IPS-18a (cell line): ENCODE measurements around the gene TSHZ2.

Source experiments
- H3K27ac ChIP-seq: one replicate; pipeline ENCODE4 v1.5.1; 2013; ENCODE audit warnings: low read length
- H3K27me3 ChIP-seq: one replicate; pipeline ENCODE4 v1.6.1; 2013; ENCODE audit warnings: mild to moderate bottlenecking, low read length; ENCODE audit not compliant: control insufficient read depth, insufficient read depth
- H3K36me3 ChIP-seq: one replicate; pipeline ENCODE4 v1.6.1; 2013; ENCODE audit warnings: low read depth, low read length; ENCODE audit not compliant: control insufficient read depth
- H3K4me1 ChIP-seq: one replicate; pipeline ENCODE4 v1.6.1; 2013; ENCODE audit warnings: low read depth, low read length; ENCODE audit not compliant: control insufficient read depth
- H3K4me3 ChIP-seq: one replicate; pipeline ENCODE4 v1.5.1; 2013; ENCODE audit warnings: low read length
- H3K9ac ChIP-seq: one replicate; pipeline ENCODE4 v1.6.1; 2013; ENCODE audit warnings: mild to moderate bottlenecking, low read length, moderate library complexity
- H3K9me3 ChIP-seq: one replicate; pipeline ENCODE4 v1.6.1; 2013; ENCODE audit warnings: low read depth, low read length; ENCODE audit not compliant: control insufficient read depth

TSHZ2 gene

DNA sequence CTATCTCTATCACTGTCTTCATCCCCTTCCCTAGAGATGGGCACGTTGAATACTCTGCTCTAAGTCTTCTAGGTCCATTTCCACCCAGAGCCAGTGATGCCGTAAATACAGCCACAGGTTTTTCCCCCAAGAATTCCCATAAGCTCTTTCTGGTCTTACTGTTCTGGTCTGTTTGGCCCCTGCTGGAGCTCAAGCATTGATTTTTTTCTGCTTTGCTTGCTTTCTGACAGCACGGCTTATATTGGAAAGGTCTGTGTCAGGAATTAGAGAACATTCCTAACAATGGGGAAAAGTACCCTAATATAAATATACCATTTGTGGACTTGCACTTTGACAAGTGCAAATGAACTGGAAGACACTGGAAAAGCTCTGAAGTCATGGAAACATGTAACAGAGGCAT, 302.6 kb downstream of the TSHZ2 start:
- H3K36me3 ChIP-seq: no peaks in the 10 kb centered on the region
- H3K9me3 ChIP-seq: no peaks in the 10 kb centered on the region
- no peak overlapping the region for H3K9ac ChIP-seq
- H3K27me3 ChIP-seq: no peaks in the 10 kb centered on the region
- no peaks in the 10 kb centered on the region for H3K4me1 ChIP-seq
- no peak overlapping the region for H3K4me3 ChIP-seq
- no peak overlapping the region for H3K27ac ChIP-seq

- H3K4me1 ChIP-seq: peaks cover 2% of the 10 kb centered on the region
- no peak overlapping the region for H3K4me3 ChIP-seq
- no peaks in the 10 kb centered on the region for H3K27me3 ChIP-seq
- no peak overlapping the region for H3K27ac ChIP-seq
- H3K36me3 ChIP-seq: no peaks in the 10 kb centered on the region
- H3K9me3 ChIP-seq: no peaks in the 10 kb centered on the region
- no peak overlapping the region for H3K9ac ChIP-seq
These were observed 304.0 kb downstream of the TSHZ2 start for GRCh38 chr20:53276143-53276542.

- Histone ChIP-seq H3K27ac (no peak overlapping the region), H3K9ac (no peak overlapping the region), H3K4me3 (no peak overlapping the region), H3K27me3 (no peaks in the 10 kb centered on the region), H3K9me3 (no peaks in the 10 kb centered on the region), H3K4me1 (peaks cover 25% of the 10 kb centered on the region), H3K36me3 (no peaks in the 10 kb centered on the region)
These were observed 306.4 kb downstream of the TSHZ2 start for GRCh38 chr20:53278555-53278954.

- Histone ChIP-seq H3K4me1 (peaks cover 35% of the 10 kb centered on the region), H3K36me3 (no peaks in the 10 kb centered on the region), H3K27me3 (no peaks in the 10 kb centered on the region), H3K27ac (no peak overlapping the region), H3K4me3 (no peak overlapping the region), H3K9me3 (no peaks in the 10 kb centered on the region), H3K9ac (no peak overlapping the region)
These were observed 307.6 kb downstream of the TSHZ2 start for GRCh38 chr20:53279735-53280134.

- Histone ChIP-seq H3K36me3 (no peaks in the 10 kb centered on the region), H3K27me3 (no peaks in the 10 kb centered on the region), H3K27ac (no peak overlapping the region)
These were observed 309.5 kb downstream of the TSHZ2 start for GRCh38 chr20:53281557-53282117.

GRCh38 chr20:53282217-53282955, 310.2 kb downstream of the TSHZ2 start:
- no peak overlapping the region for H3K9ac ChIP-seq
- peak overlapping the region; percentile 20 for H3K4me3 ChIP-seq
- no peaks in the 10 kb centered on the region for H3K27me3 ChIP-seq

More at GRCh38 chr20:53281557-53282117, 309.5 kb downstream of the TSHZ2 start:
- Histone ChIP-seq H3K9me3 (no peaks in the 10 kb centered on the region), H3K9ac (no peak overlapping the region), H3K4me1 (peaks cover 35% of the 10 kb centered on the region), H3K4me3 (peak overlapping the region; percentile 16)

GRCh38 chr20:53283011-53283410, 310.9 kb downstream of the TSHZ2 start:
- no peak overlapping the region for H3K27ac ChIP-seq
- no peaks in the 10 kb centered on the region for H3K36me3 ChIP-seq
- H3K9ac ChIP-seq: no peak overlapping the region
- H3K9me3 ChIP-seq: no peaks in the 10 kb centered on the region
- peaks cover 35% of the 10 kb centered on the region for H3K4me1 ChIP-seq
- H3K4me3 ChIP-seq: peak overlapping the region; percentile 20
- no peaks in the 10 kb centered on the region for H3K27me3 ChIP-seq

More at GRCh38 chr20:53282217-53282955, 310.2 kb downstream of the TSHZ2 start:
- no peaks in the 10 kb centered on the region for H3K36me3 ChIP-seq
- H3K27ac ChIP-seq: no peak overlapping the region
- no peaks in the 10 kb centered on the region for H3K9me3 ChIP-seq
- peaks cover 35% of the 10 kb centered on the region for H3K4me1 ChIP-seq

DNA sequence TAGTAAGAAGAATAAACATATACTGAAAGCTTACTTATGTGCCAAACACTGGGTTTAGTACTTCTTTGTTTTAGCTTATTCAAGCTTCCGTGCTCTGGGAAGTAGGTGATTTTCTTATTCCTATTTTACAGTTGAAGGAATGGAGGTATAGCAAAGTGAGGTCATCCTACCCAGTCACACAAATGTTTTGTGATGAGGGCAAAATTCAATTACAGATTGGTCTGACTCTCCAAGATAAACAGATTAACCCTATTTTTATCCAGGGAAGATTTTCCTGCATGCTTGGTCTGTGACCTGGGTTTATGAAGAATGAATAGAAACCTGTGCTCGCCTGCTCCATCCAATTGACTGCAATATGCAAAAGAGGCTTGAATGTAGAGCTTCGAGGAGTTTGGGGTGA, 311.4 kb downstream of the TSHZ2 start:
- Histone ChIP-seq H3K36me3 (no peaks in the 10 kb centered on the region), H3K9me3 (no peaks in the 10 kb centered on the region), H3K9ac (no peak overlapping the region), H3K27ac (no peak overlapping the region), H3K4me3 (no peak overlapping the region), H3K4me1 (peaks cover 35% of the 10 kb centered on the region), H3K27me3 (no peaks in the 10 kb centered on the region)

DNA sequence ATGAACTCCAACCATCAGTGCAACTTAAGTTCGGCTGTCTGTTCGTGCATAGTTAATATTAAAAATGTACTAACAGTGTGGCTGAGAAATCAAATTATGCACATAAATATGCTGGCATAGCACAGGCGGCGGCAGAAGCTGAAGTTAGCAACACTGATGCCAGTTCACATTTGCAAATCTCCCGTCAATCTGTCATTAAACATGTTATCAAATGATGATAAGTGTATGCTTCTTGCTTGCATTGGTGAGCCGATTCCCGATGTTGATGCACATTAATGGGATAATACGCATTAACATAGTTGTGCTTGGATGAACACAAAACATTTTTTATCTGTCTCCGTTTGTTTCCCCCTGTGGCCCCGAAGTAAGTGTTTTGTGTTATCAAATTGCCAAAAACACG, 312.1 kb downstream of the TSHZ2 start:
- no peaks in the 10 kb centered on the region for H3K27me3 ChIP-seq
- H3K27ac ChIP-seq: no peak overlapping the region

DNA sequence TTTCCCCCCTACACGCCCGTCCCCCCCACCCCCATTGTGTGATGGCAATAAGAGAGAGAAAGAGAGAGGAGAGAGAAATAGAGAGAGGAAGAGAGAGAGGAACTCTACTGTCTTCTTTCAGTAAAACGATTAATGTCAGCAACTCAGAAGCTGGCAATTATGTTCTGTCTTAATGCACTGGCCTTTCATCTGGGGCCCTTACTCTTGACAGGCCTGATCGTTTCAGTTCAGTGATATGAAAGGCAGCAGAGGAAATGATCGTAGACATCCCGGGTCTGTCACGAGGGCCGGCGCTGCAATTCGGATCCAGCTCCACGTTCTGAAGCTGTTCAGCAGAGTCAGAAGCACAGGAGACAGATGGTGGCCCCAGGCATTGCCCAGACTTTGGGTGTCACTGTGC, 312.5 kb downstream of the TSHZ2 start:
- Histone ChIP-seq H3K36me3 (no peaks in the 10 kb centered on the region), H3K4me3 (no peak overlapping the region), H3K9me3 (no peaks in the 10 kb centered on the region), H3K9ac (no peak overlapping the region), H3K27me3 (no peaks in the 10 kb centered on the region), H3K27ac (no peak overlapping the region), H3K4me1 (peaks cover 35% of the 10 kb centered on the region)

More for the DNA sequence above, 312.1 kb downstream of the TSHZ2 start:
- no peak overlapping the region for H3K9ac ChIP-seq
- H3K36me3 ChIP-seq: no peaks in the 10 kb centered on the region
- H3K4me3 ChIP-seq: no peak overlapping the region
- H3K4me1 ChIP-seq: peaks cover 35% of the 10 kb centered on the region
- H3K9me3 ChIP-seq: no peaks in the 10 kb centered on the region

DNA sequence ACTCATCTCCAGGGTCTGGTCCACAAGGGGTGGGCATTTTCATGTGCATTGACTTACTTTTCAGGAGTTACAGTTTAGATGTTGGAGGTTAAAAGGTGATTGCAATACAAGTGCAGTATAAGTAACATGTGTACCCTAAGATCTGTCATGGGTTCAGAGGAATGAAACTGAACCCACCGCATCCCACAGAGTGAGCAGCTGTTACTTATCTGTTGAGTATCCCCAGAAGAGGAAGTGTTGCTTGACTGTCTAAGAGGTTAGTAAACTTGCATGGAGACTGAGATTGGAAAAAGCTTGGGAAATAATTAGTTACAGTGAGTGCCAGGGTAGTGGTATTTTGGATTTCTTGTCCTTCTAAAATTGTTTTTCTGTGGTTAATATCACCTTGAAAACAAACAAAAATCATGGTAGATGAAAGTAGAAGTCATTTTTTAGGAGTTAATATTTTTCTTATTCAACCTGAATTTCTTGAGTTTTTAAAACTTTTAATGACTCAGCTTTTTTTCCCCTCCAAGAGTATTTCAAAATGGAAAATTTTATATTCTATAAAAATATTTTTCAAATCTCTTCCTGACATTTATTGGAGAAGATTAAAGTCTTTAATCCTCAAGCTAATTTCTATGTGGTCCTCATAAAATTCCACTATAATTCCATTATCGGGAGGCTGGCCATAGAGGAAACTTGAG, 315.3 kb downstream of the TSHZ2 start:
- no peak overlapping the region for H3K27ac ChIP-seq
- no peaks in the 10 kb centered on the region for H3K9me3 ChIP-seq
- no peak overlapping the region for H3K4me3 ChIP-seq
- peaks cover 19% of the 10 kb centered on the region for H3K4me1 ChIP-seq
- H3K27me3 ChIP-seq: no peaks in the 10 kb centered on the region
- H3K9ac ChIP-seq: no peak overlapping the region
- H3K36me3 ChIP-seq: no peaks in the 10 kb centered on the region
